T-helper 2 cell treated with Interferon-gamma antibody and Interleukin-4, amounts not matched to agents 5 μg/mL and 100 μg/mL, for 36 hours (primary cell): Measurements from ENCODE around the gene TFCP2L1.

Experiments
- DNase-seq: peaks from one replicate; pipeline ENCODE4 v3.0.0; 2021; ENCODE audit warnings: low spot score
- H3K27ac Mint-ChIP-seq: one replicate; pipeline ENCODE4 v1.8.0; 2021; ENCODE audit warnings: mild to moderate bottlenecking, mixed read lengths
- H3K27me3 Mint-ChIP-seq: one replicate; pipeline ENCODE4 v1.8.0; 2021; ENCODE audit warnings: low read depth, mixed read lengths
- H3K36me3 Mint-ChIP-seq: one replicate; pipeline ENCODE4 v1.8.0; 2021; ENCODE audit warnings: low read depth, mixed read lengths
- H3K4me1 Mint-ChIP-seq: one replicate; pipeline ENCODE4 v1.8.0; 2021; ENCODE audit warnings: low read depth, mixed read lengths
- H3K4me3 Mint-ChIP-seq: one replicate; pipeline ENCODE4 v1.8.0; 2022; ENCODE audit warnings: mild to moderate bottlenecking, moderate library complexity, mixed read lengths
- H3K9me3 Mint-ChIP-seq: one replicate; pipeline ENCODE4 v1.8.0; 2021; ENCODE audit warnings: mixed read lengths

The TFCP2L1 gene

DNA sequence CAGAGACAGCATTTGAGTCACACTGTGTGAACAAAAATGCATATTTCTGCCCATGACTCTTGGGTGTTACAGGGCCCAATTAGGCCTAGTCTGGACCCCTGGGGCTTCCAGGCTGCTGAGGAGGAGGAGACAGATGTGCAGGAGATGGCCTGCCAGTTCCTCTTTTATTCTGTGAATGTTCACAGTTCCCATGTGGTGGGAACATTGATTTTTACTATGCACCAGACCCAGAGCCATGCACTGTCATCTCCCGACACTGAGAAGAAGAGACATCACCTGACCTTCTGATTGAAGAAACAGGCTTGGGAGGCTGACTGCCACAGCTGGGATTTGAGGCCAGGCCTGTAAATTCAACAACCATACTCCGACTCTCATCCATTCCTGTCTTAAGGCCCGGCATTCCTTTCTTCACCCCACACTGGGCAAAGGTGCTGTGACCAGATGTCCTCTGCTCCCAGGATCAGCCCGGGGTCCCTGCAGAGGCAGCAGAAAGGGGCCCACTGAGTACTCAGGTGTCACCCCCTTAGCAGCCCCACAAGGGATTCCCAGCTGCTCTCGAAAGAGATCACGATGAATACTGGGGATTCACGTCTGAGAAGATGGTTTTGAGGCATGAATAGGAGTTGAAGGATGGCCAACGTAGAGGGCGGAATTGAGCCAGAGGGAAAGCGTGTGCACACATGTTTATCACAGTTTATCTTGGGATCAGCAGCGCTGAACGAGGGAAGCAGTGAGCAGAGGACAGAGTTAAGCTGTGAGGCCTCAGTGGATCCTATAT lies 3.6 kb upstream of the TFCP2L1 start:
- no peak for DNase-seq
- peaks cover 3% of the 10 kb centered on the region for H3K4me1 Mint-ChIP-seq
- no peaks in the 10 kb centered on the region for H3K9me3 Mint-ChIP-seq
- peaks cover 30% of the 10 kb centered on the region for H3K27me3 Mint-ChIP-seq
- H3K27ac Mint-ChIP-seq, result no peak overlapping the region
- no peak overlapping the region for H3K4me3 Mint-ChIP-seq
- H3K36me3 Mint-ChIP-seq, result no peaks in the 10 kb centered on the region

DNA sequence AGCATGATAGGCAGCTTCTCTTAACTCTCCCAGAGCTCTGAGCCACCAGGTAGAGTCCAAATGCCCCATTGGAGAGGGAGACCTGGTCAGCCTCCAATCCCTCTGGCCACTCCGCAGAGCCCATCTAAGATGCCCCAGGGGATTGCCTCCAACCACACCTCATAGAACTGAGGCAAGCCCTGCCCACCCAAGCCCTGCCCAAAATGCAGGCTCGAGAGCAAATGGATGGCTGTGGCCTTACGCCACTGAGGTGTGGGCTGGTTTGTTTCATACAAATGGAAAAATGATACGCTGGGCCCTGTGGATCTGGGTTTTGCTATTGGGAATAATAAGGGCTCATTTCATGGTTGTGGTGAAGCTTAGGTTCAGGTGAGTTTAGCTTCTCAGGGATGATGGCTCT lies 3.0 kb upstream of the TFCP2L1 start:
- H3K36me3 Mint-ChIP-seq, result no peaks in the 10 kb centered on the region
- peaks cover 37% of the 10 kb centered on the region for H3K27me3 Mint-ChIP-seq
- no peak overlapping the region for H3K27ac Mint-ChIP-seq
- DNase-seq, result no peak
- no peaks in the 10 kb centered on the region for H3K9me3 Mint-ChIP-seq
- no peak overlapping the region for H3K4me3 Mint-ChIP-seq
- peaks cover 3% of the 10 kb centered on the region for H3K4me1 Mint-ChIP-seq

DNA sequence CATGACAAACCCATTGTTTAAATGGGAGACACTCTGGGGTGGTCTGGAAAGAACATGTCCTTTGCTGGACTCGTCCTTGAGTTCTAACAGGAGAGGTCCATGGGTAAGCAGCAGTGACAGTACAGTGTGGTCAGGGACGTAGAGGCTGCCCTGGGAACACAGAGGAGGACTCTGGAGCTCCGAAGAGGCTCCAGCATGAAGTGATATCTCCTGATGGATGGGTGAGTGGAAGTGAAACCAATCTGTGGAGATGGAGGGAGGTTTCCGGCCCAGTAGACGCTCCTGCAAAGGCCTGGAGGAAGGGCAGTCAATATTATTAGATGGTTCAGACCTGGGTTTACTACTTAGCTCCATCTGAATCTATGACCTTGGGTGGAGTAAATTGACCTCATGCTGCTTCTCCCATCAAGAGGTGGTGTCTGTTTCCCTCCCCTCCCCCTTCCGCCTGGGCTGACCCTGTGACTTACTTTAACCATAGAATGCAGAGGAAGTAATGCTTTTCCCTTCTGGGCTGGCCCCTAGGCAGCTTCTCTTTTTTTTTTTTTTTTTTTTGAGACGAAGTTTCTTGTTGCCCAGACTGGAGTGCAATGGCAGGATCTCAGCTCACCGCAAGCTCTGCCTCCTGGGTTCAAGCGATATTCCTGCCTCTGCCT lies 2.3 kb upstream of the TFCP2L1 start:
- Mint-ChIP-seq H3K4me3 (no peak overlapping the region), H3K27me3 (peaks cover 44% of the 10 kb centered on the region), H3K27ac (no peak overlapping the region), H3K4me1 (peaks cover 3% of the 10 kb centered on the region), H3K9me3 (no peaks in the 10 kb centered on the region), H3K36me3 (no peaks in the 10 kb centered on the region)
- DNase-seq, result no peak

DNA sequence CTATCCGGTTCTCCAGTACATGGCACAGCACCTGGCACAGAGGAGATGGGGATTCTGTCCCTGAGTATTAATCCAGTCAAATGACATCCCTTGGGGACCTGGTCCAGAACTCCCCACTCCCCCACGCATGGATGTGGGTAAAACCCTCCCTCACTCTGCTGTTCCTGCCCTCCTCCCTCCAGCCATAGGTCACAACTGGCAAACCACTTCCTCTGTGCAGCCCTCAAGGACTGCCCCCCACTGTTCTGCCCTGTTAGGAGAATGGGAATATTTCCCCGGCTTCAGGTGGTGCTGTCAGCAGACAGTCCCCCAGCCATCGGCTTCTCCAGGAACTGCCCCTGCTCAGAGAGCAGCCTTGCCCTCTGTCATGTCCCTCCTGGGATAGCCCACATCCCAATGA lies 1.5 kb upstream of the TFCP2L1 start:
- no peak for DNase-seq
- no peak overlapping the region for H3K4me3 Mint-ChIP-seq
- peaks cover 46% of the 10 kb centered on the region for H3K27me3 Mint-ChIP-seq
- no peaks in the 10 kb centered on the region for H3K9me3 Mint-ChIP-seq
- H3K27ac Mint-ChIP-seq, result no peak overlapping the region
- peaks cover 3% of the 10 kb centered on the region for H3K4me1 Mint-ChIP-seq
- no peaks in the 10 kb centered on the region for H3K36me3 Mint-ChIP-seq

DNA sequence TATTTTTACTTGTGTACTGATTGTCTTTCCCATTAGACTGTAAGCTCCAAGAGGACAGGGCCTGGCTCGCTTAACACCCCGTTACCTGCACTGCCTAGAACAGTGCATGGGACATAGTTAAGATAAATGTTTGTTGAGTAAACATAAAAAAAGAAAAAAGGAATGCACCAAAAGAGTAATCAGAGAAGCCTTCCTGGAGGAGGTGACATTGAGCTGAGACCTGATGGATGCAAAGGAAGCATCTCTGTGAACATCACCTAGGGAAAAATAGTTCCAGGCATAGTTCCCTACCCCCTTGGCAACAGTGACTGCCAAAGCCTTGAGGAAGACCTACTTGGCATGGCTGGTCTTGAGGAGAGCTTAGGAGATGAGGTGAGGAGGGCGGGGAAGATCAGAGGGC lies 924 bp upstream of the TFCP2L1 start:
- Mint-ChIP-seq H3K4me1 (peaks cover 3% of the 10 kb centered on the region), H3K9me3 (no peaks in the 10 kb centered on the region), H3K27me3 (peaks cover 46% of the 10 kb centered on the region), H3K36me3 (no peaks in the 10 kb centered on the region), H3K4me3 (no peak overlapping the region), H3K27ac (no peak overlapping the region)
- DNase-seq, result no peak

DNA sequence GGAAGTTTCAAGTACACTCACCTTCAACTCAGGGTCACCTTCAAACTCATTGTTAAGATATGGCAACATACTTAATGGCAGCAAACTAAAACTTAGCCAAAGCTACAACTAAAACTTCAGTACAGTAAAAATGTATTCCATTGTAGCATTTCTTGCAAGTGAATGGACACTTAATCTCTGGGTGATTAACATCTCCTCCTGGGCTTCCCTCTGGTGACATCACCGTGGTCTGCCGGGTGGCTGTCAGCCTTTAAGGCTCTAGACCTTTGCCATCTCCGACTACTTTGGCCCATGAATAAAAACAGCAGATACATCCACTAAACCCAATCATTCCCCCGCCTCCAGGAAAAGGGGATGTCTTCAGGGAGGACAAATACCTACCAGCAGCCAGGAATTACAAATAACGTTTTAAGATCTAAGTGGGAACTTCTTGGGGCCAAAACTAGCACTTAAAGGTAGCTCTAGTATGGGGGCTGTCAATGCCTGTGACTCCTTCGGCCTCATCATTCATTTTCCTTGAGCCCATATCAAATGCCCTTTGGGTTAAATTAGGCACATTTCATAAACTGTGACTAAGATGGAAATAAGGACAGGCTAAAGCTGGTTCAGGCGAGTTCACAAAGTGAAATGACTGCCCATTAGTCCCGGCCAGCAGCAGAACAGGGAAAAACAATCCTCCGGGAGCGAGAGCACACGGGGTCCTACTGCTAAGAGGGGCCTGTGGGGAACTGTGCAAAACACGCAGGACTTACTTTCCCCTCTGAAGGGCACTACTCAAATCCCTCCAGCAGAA lies 1.1 kb downstream of the TFCP2L1 start:
- Mint-ChIP-seq H3K27ac (no peak overlapping the region), H3K4me3 (peak overlapping the region; percentile 57), H3K4me1 (peaks cover 3% of the 10 kb centered on the region), H3K36me3 (no peaks in the 10 kb centered on the region), H3K27me3 (peaks cover 50% of the 10 kb centered on the region), H3K9me3 (no peaks in the 10 kb centered on the region)
- DNase-seq, result no peak

DNA sequence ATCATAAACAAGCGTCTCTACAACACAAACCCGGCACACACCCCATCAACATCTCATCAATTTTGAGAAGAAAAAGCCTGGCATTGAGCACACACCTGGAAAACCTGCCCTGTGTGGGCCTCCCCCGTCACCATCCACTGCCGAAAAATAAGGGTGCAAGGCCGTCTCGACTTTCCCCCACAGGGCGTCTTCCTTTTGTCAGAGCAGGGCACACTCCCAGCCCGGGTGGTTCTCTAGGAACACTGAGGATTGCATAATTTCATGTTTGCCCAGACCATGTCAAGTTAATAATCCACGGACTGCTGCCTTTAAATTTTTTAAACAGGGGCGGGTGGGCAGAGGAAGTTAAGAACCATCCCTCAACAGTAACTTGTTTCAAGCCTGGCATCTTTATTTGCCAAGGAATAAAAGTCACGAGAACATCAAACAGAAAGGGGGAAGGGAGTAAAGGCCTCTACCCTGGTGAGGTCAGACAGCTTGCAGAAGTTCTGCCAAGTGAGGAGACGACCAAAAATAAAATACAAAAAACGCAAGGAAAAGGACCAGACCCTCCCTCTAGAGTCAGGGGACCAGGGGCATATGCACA lies 2.1 kb downstream of the TFCP2L1 start:
- no peak overlapping the region for H3K27ac Mint-ChIP-seq
- DNase-seq, result no peak
- H3K27me3 Mint-ChIP-seq, result peaks cover 46% of the 10 kb centered on the region
- H3K9me3 Mint-ChIP-seq, result no peaks in the 10 kb centered on the region
- peaks cover 3% of the 10 kb centered on the region for H3K4me1 Mint-ChIP-seq
- no peak overlapping the region for H3K4me3 Mint-ChIP-seq
- H3K36me3 Mint-ChIP-seq, result no peaks in the 10 kb centered on the region

DNA sequence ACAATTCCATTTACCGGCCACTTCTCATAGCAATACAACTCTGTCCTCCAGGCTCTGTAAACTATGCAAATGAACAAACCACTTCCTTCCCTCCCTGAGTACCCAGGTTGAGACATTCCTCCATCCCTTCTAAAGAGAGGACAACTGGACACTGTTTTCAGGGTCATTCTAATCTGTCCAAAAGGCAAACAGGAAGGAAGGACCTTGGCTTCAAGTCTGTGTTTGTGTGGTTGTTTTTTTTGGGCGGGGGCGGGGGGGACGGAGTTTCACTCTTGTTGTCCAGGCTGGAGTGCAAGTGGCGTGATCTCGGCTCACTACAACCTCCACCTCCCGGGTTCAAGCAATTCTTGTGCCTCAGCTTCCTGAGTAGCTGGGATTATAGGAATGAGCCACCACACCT lies 3.3 kb downstream of the TFCP2L1 start:
- Mint-ChIP-seq H3K4me3 (no peak overlapping the region), H3K9me3 (no peaks in the 10 kb centered on the region), H3K27ac (no peak overlapping the region), H3K4me1 (peaks cover 3% of the 10 kb centered on the region), H3K27me3 (peaks cover 39% of the 10 kb centered on the region), H3K36me3 (no peaks in the 10 kb centered on the region)
- DNase-seq, result no peak

DNA sequence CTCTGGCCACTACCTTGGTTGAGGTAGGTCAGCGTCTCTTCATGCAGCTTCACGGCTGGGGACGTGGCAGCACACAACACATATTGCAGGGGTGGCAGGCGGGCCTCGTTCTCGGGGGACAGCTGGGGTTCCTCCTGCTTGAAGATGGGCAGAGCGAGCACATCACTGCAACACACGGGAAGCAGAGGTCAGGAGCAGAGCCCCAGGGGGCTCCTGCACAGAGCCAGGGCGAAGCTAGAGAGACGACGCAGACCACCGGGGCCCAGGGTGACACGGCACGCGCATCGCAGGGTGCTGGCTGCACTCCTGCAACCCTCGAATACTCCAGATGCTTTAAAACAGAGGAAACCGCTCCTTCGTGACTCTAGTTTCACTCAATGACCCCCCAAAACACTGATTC lies 3.9 kb downstream of the TFCP2L1 start:
- peaks cover 3% of the 10 kb centered on the region for H3K4me1 Mint-ChIP-seq
- no peak for DNase-seq
- H3K27me3 Mint-ChIP-seq, result peaks cover 33% of the 10 kb centered on the region
- H3K36me3 Mint-ChIP-seq, result no peaks in the 10 kb centered on the region
- no peak overlapping the region for H3K4me3 Mint-ChIP-seq
- H3K9me3 Mint-ChIP-seq, result no peaks in the 10 kb centered on the region
- H3K27ac Mint-ChIP-seq, result no peak overlapping the region

DNA sequence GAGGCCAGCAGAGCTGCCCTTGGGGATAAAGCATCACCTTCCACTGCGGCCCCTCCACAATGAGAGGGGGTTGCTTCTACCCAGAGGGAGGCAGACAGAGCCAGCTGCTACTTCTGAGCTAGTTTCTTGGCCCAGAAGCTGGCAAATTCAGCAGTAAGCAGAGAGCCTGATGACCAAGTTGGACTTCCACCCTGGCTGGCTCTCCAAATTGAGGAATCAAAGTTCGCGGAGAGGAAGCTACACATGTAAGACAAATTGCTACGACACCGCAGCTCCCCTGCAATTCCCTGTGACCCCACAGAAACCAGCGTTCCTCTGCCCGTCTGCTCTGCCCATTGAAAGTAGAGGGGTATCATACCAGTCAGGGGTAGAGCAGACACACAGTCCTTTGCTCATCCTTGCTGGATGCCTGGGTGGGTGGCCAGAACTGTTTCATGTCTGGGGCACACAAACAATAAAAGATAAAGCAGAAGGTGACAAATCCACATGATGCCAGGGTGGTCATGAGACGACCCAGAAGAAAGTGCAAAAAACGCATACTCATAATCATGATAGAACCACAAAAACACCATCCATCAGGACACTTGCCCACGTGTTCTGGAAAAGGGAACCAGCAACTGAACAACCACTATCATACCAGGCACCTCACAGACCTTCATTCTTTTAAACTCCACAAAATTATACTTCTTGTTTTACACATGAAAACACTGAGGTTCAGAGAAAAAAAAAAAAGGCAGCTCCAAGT lies 5.4 kb downstream of the TFCP2L1 start:
- Mint-ChIP-seq H3K36me3 (no peaks in the 10 kb centered on the region), H3K27ac (no peak overlapping the region), H3K4me1 (peaks cover 3% of the 10 kb centered on the region), H3K27me3 (peaks cover 27% of the 10 kb centered on the region), H3K9me3 (no peaks in the 10 kb centered on the region), H3K4me3 (no peak overlapping the region)
- no peak for DNase-seq

DNA sequence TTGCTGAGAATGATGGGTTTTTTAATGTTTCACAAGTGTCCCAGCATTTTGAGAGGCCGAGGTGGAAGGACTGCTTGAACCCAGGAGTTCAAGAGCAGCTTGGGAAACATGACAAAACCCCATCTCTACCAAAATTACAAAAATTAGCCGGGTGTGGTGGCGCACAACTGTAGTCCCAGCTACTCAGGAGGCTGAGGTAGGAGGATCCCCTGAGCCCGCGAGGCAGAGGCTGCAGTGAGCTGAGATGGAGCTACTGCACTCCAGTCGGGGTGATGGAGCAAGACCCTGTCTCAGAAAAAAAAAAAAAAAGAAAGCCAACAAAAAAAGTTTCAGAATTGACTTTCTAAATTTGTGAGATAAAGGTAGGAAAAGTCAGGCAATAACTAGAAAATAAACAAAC lies 8.7 kb downstream of the TFCP2L1 start:
- DNase-seq, result no peak
- no peaks in the 10 kb centered on the region for H3K9me3 Mint-ChIP-seq
- no peaks in the 10 kb centered on the region for H3K36me3 Mint-ChIP-seq
- peaks cover 8% of the 10 kb centered on the region for H3K27me3 Mint-ChIP-seq
- no peaks in the 10 kb centered on the region for H3K4me1 Mint-ChIP-seq
- H3K4me3 Mint-ChIP-seq, result no peak overlapping the region
- no peak overlapping the region for H3K27ac Mint-ChIP-seq

DNA sequence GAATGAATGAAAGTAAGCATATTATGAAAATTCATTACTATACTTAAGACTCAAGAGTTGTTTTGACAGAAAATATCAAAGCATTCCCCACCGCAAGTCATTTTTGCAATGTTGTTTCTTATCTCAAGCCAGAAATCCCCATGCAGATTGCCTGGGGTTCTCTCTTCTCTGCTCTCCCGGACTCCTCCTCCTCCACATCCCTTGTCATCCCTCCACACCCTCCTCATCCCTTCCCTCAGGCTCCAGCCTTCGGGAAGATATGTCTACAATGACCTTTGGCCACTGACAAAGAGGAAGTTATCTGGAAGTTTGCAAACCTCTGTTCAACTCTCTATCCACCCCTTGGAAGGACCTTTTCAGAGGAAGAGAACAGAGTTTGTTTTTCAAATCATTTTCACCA lies 11.9 kb downstream of the TFCP2L1 start:
- peaks cover 4% of the 10 kb centered on the region for H3K27me3 Mint-ChIP-seq
- H3K4me3 Mint-ChIP-seq, result no peak overlapping the region
- DNase-seq, result no peak
- no peaks in the 10 kb centered on the region for H3K4me1 Mint-ChIP-seq
- no peaks in the 10 kb centered on the region for H3K9me3 Mint-ChIP-seq
- no peaks in the 10 kb centered on the region for H3K36me3 Mint-ChIP-seq
- H3K27ac Mint-ChIP-seq, result no peak overlapping the region

DNA sequence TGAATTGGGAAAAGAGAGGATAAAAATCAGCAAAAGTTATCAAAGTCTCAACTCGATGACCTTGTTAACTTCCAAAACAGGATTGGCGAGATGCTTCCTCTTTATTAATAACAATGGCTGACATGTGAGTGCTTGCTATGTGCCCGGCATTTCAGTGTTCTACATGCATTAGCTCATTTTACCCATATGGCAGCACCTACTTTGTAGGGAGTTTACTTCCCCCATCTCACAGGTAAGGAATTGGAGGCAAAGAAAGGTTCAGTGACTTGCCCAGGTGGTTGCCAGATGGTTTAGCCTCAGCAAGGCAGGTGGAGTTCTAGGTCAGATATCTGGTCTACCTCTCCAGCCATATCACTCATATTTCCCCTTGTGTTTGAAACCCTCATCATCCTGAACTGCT lies 12.4 kb downstream of the TFCP2L1 start:
- H3K36me3 Mint-ChIP-seq, result no peaks in the 10 kb centered on the region
- H3K4me3 Mint-ChIP-seq, result no peak overlapping the region
- peaks cover 4% of the 10 kb centered on the region for H3K27me3 Mint-ChIP-seq
- H3K9me3 Mint-ChIP-seq, result no peaks in the 10 kb centered on the region
- no peaks in the 10 kb centered on the region for H3K4me1 Mint-ChIP-seq
- DNase-seq, result no peak
- H3K27ac Mint-ChIP-seq, result no peak overlapping the region
